Fibroblast of peridontal ligament (primary cell): ENCODE data around the gene SH3YL1.
"Not testable (repeated sequence)": the region's sequence is repeated elsewhere in the genome, so short reads cannot be mapped to it uniquely, and the experiment has no call there.

Experiments used
- DNase-seq: peaks from one replicate; pipeline ENCODE4 v3.0.0-alpha.2; 2010; ENCODE audit errors: extremely low read depth

SH3YL1 gene

GRCh38 chr2:182509-183122, 81.2 kb downstream of the SH3YL1 start:
- DNase-seq: no peak

GRCh38 chr2:180311-180710, 83.5 kb downstream of the SH3YL1 start:
- no peak for DNase-seq

- no peak for DNase-seq
These were observed 83.9 kb downstream of the SH3YL1 start for GRCh38 chr2:179886-180285.

GRCh38 chr2:177733-178132, 86.1 kb downstream of the SH3YL1 start:
- DNase-seq: no peak

GRCh38 chr2:176917-177316, 86.9 kb downstream of the SH3YL1 start:
- DNase-seq: no peak

- no peak for DNase-seq
These were observed 87.7 kb downstream of the SH3YL1 start for GRCh38 chr2:175880-176820.

GRCh38 chr2:175161-175786, 88.6 kb downstream of the SH3YL1 start:
- DNase-seq: no peak

GRCh38 chr2:172120-172519, 91.7 kb downstream of the SH3YL1 start:
- DNase-seq: not testable (repeated sequence)

GRCh38 chr2:169741-170140, 94.1 kb downstream of the SH3YL1 start:
- no peak for DNase-seq
